ENCODE measurements around the gene SYT1.
"Not testable (repeated sequence)": the region's sequence is repeated elsewhere in the genome, so short reads cannot be mapped to it uniquely, and the experiment has no call there.

The SYT1 gene

DNA sequence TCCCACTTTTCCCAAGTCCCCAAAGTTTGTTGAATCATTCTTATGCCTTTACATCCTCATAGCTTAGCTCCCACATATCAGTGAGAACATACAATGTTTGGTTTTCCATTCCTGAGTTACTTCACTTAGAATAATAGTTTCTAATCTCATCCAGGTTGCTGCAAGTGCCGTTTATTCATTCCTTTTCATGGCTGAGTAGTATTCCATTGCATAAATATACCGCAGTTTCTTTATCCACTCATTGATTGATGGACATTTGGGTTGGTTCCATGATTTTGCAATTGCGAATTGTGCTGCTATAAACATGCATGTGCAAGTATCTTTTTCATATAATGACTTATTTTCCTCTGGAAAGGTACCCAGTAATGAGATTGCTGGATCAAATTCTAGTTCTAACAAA lies 345.8 kb downstream of the SYT1 start:
- DNase-seq (ENCODE audit: low read depth, low spot score) = not testable (repeated sequence)

DNA sequence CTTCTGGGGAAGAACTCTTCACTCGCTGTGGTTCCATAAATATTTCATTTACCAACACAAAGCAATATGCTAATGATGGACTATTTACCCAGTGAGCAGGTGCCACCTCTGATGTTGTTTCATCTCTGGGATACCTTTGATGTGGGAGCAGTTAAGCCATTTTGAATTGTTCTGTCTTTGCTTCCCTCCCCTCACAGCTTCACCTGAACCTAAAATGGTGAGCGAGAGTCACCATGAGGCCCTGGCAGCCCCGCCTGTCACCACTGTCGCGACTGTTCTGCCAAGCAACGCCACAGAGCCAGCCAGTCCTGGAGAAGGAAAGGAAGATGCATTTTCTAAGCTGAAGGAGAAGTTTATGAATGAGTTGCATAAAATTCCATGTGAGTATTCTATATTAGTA lies 352.7 kb downstream of the SYT1 start:
- no peak for DNase-seq (ENCODE audit: low read depth, low spot score)

DNA sequence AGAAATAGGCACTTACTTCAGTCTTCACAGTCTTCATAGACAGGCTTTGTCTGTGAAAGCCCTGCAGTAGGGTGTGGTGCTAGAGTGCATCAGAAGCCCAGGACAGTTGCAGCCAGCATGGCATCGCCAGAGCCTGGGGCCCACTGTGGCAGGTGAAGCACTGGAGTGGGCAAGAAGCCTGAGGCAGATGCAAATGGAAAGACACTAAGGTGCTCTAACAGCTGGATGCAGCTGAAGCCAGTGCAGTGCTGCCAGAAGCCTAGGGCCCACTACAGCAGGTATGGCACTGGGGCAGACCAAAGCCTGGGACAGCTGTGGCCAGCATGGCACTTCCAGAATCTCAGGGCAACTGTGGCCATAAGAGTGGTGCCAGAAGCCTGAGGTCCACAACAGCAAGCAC lies 358.6 kb downstream of the SYT1 start:
- DNase-seq (ENCODE audit: low read depth, low spot score) = no peak

DNA sequence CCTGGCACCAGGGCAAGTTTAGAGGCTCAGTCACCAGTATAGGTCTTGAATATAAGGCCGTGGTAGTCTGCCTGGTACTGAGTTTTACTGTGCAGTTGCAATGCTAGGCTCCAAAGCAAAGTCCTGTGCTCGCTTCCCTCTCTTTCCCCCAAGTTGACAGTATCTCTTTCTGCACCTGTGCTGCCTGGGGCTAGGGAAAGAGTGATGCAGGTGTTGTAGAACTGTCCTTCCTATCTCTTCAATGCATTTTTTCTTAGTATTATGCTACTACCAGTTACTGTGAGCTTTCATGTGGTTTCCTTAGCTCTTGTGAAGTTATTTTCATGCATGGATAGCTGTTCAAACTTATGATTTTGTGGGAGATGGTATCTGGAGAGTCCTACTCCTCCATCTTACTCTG lies 359.2 kb downstream of the SYT1 start:
- no peak for DNase-seq (ENCODE audit: low read depth, low spot score)

DNA sequence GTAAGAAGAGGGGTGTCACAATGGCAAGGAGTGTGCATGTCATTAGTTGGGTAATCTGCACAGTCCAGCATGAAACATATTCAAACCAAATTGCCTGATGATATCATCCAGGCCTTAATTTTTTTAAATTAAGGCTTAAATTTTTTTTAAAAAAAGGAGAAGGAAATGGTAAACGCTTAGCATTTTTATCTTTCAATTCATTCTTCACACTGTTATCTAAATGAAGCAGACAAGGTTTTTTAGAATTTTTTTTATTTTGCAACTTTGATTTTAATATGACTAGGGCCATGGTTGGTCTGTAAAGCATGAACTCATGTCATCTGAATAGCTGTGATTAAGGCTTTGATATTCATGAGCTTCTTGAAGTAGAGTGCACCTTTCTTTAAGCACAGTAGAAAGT lies 362.5 kb downstream of the SYT1 start:
- no peak for DNase-seq (ENCODE audit: low read depth, low spot score)

DNA sequence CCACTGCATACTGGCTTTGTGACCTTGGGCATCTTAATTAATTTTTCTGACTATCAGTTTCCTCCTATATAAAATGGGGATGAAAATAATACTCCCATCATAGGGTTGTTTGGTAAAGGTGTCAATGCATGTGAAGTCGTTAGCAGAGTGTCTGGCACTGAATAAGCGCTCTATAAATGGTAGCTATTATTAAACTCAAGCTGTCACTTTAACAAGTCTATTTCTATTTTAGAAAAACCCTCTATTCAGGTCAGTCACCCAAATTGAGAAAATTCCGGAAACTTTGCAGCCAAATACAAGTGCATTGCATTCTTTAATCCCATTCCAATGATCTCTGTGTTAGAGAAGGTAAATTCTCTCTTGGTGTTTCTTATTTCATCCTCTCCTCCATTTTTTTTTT lies 363.1 kb downstream of the SYT1 start:
- no peak for DNase-seq (ENCODE audit: low read depth, low spot score)

DNA sequence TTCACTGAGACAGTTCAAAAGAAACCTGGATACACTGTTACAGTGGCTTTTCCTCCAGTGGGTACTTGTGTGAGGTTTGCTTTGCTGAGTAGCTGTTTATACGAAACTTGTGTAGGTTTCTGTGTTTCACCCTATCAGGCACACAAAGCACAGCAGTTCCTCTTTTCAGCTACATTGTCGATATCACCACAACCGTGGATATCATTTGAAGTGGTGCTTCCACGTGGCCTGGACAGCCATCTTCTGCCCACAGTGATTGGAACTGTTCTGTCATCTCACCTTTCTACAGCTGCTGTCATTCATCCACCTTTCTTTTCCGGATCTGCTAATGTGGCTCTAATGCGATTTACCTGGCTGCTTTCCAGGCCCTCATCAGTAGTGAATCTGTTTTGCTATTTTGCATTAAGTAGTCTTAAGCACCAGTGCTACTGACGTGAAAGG lies 368.8 kb downstream of the SYT1 start:
- no peak for DNase-seq (ENCODE audit: low read depth, low spot score)

DNA sequence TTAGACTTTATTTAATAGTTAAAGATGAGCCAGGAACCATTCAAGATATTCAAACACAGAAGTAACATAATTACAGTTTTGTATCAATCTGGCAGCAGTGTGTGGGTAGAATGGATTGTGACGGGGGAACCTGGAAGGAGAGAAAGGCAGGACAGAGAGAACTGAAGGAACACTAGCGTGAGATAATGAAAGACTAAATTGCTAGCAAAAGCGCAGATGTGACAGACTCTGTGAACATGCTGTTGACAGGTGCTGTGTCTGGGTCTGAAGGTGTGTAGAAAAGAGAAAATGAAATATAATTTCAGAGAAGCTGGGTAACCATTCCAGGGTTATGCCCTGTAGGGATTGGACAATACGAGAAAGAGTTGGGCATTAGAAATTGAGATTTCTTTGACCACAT lies 372.3 kb downstream of the SYT1 start:
- no peak for DNase-seq (ENCODE audit: low read depth, low spot score)

DNA sequence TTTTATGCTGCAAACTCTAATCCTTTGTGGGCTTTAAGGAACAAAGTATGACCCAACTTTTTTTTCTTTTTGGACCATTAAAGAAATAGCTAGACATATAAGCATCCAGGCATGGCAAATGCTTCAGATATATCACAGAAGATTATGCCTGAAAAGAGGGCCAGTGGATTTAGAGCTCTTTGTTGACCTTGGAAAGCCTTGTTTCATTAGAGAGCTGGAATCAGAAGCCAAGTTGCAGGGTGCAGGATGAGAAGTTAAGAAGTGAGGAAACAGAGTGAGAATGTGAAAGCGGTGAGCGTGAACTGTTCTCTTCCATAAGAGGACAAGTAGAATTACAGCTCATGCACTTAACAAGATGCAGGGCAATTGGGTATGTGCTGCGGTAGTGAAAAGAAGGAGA lies 373.7 kb downstream of the SYT1 start:
- DNase-seq (ENCODE audit: low read depth, low spot score) = peak; percentile 54

DNA sequence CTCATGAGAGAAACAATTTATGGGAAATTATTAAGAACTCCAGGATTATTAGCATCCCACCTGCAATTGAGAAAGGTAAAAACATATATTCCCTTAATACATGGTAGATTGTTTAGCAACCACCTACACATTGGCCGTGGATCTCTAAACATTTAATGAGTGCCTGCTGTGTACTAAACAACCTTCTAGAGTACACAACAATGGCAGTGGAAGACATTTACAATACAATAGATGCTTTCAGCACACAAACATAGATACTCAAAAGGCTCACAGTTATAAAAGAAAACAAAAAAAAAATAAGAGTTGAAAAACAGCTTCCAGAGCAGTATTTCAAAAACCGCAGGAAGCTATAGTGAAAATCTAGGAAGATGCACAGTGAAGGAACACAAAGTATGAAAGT lies 382.9 kb downstream of the SYT1 start:
- no peak for DNase-seq (ENCODE audit: low read depth, low spot score)

DNA sequence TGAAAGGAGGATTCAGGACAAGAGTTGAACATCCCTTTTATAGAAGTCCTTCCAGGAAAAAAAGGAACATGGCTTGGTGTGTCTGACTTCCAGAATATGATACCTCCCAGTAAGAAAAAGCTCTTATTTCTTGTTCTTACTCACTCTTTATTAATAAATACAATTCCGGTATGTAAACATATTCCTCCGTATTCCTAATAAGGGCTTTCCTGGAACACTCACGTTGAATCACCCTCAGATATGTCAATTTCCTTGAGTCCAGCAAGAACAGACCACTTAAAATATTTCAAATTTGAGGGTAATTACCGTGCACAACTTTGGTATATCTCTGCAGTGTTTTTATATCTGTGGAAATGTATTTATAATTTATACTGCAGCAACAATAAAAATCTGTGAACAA lies 385.6 kb downstream of the SYT1 start:
- no peak for DNase-seq (ENCODE audit: low read depth, low spot score)

DNA sequence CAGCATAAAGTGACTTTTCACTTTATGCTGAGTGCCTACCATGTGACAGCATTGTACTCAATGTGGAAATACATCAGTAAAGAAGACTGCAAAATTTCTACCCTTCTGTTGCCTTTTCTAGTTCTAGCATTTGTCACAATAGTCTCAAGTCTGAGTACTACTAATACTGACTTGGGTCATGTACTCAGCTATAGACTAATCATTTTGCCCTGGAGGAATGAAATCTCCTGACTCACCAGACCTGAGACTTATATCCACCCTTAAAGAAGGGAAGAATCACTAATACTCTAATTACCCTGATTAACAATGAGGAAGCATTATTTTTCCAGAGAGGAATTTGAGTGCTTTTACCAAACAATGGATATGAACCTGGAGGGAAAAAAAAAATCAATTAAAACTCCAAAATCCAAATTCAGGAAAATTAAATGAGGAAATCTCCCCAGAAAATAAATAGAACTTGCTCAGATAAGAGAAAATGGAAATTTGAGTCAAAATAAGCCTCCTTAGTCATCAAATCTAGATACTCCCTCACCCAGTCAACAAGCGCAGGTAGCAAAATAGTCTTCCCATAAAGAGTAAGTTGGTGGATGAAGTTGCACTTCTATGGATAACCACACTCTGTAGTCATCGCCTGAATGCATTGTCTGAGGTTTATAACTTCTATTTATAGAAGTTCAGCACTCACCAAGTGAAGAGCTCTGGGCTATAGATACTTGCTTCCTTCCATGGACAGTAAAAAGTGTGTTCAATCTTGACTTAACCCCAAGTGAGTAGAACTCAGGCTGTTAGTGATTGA lies 386.6 kb downstream of the SYT1 start:
- no peak for DNase-seq (ENCODE audit: low read depth, low spot score)

DNA sequence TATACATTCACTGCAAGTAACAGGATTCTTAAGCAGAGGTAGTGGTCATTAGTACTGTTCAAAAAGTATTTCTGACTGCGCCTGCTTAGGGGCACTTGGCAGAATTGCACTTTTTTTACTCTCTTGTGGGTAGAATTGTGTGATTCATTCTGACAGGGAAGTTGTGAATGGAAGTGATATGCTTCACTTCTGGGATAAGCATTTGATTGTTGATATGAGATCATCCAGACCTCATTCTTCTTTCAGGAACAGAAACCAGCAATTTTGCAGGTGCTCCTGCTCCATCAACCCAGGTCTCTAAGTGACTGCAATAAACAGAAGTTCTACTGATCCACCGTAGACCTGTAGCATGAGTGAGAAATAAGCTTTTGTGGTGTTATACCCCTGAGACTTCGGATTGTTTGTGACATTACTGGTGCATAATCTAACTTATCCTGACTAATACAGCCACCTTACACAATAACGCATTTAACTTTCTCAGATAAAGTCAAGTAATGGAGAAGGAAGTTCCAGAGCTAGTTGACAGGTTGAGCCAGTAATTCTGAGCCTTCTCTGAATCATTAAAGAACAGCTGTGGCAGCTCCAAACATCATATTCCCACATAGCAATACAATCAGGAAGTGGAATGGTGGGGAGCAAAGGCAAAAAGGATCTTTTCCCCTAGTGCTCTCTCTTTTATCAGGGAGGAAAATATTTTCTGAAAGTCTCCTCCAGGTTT lies 387.9 kb downstream of the SYT1 start:
- DNase-seq (ENCODE audit: low read depth, low spot score) = peak; percentile 38

DNA sequence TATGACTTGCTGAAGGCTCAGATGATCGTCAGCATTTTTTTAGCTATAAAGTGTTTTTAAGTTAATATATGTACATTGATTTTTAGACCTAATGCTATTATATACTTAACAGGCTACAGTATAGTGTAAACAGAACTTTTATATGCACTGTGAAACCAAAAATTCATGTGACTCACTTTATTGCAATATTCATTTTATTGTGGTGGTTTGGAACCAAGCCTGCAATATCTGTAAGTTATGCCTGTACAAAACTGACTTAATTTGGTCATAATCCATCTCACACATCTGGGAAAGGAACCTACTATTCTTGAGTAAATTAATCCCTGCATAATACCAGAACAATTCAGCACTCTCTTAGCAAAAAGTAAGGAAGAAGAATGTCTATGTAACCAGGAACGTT lies 390.7 kb downstream of the SYT1 start:
- DNase-seq (ENCODE audit: low read depth, low spot score) = no peak

DNA sequence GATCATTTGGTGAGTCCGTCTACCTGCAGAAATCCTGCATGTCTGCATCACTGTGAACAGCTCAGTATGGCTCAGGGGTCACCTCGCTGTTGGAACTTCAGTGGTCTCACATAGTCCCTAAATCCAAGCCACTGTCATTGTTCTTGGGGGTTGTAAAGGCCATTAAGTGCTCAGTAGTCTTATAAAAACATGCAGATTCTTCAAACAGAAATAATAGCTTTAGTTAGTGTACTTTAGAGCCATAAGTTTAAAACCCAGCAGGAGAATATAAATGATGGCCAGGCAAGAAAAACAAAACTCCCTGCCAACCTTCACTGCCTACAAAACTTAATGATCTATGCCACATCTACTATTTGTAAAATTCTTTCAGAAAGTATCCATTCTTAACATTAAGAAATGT lies 396.3 kb downstream of the SYT1 start:
- DNase-seq (ENCODE audit: low read depth, low spot score) = peak; percentile 5

DNA sequence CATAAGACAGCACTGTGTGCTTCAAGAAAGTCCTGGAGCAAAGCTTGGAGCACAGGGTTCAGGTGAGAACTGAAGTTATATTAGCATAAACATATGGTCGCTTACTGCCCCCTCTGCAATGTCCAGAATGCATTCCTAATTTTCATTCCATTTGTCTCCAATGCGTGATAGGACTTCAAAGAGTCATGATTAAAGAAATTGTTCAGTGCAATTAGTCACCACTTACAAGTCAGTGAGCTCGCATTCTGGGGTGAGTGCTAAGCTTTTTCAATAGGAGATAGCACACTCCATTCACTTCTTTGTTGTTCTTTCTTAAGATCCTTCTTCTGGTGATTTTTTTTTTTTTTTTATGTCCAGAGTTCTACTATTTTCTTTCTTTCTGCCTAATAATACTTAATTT lies 398.4 kb downstream of the SYT1 start:
- DNase-seq (ENCODE audit: low read depth, low spot score) = peak; percentile 73

DNA sequence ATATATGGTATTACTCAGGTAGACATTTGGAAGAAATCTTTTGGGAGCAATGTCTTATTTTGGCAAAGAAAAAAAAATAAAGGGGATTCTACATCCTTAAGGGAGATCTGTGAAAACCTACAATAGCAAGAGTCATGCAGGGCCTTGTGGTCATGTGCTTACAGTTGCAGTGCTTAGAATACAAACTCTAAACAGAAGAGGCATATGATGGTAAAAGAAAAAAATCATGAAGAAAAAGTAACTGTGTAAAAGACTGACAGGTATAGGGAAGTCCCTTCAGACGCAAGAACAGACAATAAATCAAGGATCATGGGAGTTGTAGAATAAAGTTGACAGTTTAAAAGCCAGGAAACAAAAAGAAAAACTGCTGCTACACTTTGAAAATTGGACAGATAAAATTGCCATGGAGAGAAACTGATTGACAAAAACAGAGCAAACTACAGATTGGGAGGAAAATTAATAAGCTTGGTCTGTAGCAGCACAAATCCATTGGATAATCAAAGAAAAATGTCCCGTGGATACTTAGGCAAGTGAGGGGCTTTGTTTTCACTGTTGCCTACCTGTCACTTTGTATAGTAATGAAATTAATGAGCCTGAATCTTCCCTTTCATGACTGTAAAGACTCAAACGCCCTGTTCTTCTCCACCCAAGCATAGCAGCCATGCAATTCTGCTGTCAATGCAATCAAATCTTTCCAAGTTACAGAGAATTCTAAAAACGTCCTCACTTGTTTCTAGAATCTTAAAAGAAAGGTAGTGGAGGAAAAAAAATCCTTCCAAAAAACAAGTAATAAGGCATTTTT lies 402.0 kb downstream of the SYT1 start:
- DNase-seq (ENCODE audit: low read depth, low spot score) = no peak

DNA sequence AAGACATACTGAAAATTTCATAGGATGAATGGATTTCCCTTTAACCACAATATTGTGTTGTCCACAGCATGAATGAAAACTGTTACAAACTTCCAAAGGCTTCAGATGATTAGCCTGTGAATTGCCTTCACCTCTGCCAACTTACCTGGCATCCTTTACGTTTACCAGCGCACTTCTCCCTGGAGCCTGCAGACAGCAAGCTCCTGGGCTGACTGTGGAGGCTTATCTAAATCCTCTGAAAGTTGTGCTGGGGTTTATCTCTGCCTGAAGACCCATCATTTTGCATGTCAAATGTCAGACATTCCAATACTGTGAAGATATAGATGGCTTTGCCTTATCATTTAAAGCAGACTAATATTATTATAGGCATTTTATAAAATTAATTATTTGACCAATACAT lies 403.0 kb downstream of the SYT1 start:
- no peak for DNase-seq (ENCODE audit: low read depth, low spot score)

DNA sequence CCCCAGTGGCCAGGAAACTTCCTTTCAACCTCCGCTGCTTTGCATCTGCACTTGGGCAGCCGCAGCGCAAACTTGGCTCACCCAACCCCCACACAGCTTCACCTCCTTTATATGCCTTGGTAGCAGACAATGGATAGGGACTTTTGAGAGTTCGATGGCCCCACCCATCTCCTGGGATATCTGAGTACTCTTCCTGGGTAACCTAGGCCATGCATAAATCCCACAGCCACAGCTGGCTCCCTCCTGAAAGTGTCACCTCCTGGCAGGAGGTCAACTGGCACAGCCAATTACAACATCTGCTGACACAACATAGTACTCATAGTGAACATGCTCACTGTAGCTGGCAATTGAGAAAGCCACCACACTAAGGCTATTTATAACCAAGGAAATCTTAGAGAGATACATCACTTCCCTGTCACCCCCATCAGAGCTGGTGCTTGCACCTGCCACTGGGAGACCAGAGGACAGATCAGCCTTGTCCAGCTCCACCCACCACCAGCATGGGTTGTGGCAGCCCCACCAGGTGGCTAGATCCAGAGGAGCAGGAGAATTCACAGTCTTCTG lies 410.0 kb downstream of the SYT1 start:
- DNase-seq (ENCODE audit: low read depth, low spot score) = no peak

DNA sequence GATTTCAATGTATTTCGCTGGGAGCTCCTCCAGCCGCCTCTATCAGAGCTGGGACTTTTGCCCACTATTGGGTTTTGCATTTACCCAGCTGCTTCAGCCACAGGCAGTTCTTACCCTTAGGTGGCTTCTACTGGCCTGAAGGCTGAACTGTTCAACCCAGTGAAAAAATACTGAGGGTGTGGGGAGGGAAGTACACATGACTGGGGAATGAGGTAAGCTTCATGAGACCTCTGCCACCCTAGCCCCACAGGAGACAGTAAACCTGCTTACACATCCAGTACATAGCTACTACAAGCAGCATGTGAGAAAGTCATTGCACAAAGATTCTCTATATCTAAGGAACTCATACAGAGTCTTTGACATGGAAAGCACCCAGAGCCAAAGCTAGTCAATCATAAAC lies 411.1 kb downstream of the SYT1 start:
- DNase-seq (ENCODE audit: low read depth, low spot score) = peak; percentile 8

DNA sequence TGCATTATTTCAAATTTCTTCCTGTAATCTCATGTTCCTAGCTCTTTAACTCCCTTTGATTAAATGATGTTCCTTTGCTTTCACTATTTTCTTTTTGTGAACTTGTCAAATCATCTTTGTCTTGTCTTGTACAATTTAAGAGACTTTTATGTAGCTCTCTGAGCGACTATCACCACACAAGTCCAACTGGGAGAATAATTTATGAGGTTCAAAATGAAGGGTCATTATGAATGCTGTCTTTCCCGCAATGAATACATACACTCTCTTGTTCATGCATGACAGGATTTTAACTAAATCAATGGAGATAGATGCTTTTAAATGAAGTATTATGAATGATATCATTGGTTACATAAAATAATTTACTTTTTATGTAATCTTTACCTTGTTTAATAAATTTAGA lies 418.8 kb downstream of the SYT1 start:
- no peak for DNase-seq (ENCODE audit: low read depth, low spot score)

DNA sequence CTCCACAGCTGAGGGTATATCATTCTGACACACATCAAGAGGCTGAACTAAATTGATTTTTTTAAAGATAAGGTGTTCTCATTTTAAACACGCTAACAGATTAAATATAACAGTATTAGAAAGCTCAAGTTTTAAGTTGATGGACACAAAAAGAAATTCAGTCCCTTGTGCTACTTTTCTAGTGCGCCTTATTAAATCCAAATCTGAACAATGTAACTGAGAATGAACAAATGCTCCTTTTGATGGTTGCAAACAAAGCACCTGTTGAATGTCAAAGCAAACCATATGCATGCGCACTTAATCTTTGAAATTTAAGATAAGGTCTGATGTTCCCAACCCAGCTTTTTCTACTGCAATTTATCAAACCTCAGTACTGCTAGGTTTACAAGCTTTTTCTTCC lies 424.3 kb downstream of the SYT1 start:
- no peak for DNase-seq (ENCODE audit: low read depth, low spot score)

All from astrocyte of the hippocampus (primary cell).